CD14-positive monocyte (primary cell): Measurements from ENCODE around the gene THSD8. TPM values are rescaled to one million over a fixed set of nuclear protein-coding genes. Genes with fewer than 3 reads are reported as not detected.

ENCODE experiments used
- DNase-seq, 3 donors: peaks; one replicate each; pipeline ENCODE4 v3.0.0-alpha.2; 2011 to 2022
- H2AFZ ChIP-seq: 2 replicates; pipeline ENCODE4 v1.6.0; 2012; ENCODE audit warnings: mild to moderate bottlenecking, low read depth, low read length, inconsistent platforms; ENCODE audit not compliant: insufficient read depth, poor library complexity, severe bottlenecking
- H3K27ac ChIP-seq, 2 donors: 1 replicate in 1 of 2; 2 replicates in 1 of 2; pipeline ENCODE4 v1.5.1; 2012 to 2013; ENCODE audit warnings: low read length in 2 of 2, control low read depth in 1 of 2, inconsistent platforms in 1 of 2, low read depth in 1 of 2, mild to moderate bottlenecking in 1 of 2
- H3K27me3 ChIP-seq, 2 donors: one replicate each; pipeline versions ENCODE4 v1.6.0 to v1.6.1; 2011 to 2013; ENCODE audit warnings: low read length in 2 of 2; ENCODE audit not compliant: control insufficient read depth in 2 of 2, insufficient read depth in 2 of 2
- H3K36me3 ChIP-seq, 2 donors: replicated peaks in 1 of 2; 1 replicate in 1 of 2; 2 replicates in 1 of 2; pipeline versions ENCODE4 v1.5.1 to v1.6.1; 2012 to 2013; ENCODE audit warnings: low read length in 2 of 2, control low read depth in 1 of 2, inconsistent platforms in 1 of 2, mild to moderate bottlenecking in 1 of 2; ENCODE audit not compliant: insufficient read depth in 2 of 2, control insufficient read depth in 1 of 2
- H3K4me1 ChIP-seq, 2 donors: 1 replicate in 1 of 2; 2 replicates in 1 of 2; pipeline versions ENCODE4 v1.5.1 to v1.6.1; 2012 to 2013; ENCODE audit warnings: low read length in 2 of 2, control low read depth in 1 of 2, inconsistent platforms in 1 of 2, mild to moderate bottlenecking in 1 of 2, moderate library complexity in 1 of 2; ENCODE audit not compliant: insufficient read depth in 2 of 2, control insufficient read depth in 1 of 2
- H3K4me2 ChIP-seq: replicated peaks from 2 replicates; pipeline ENCODE3; 2012; ENCODE audit warnings: low read length, moderate library complexity, mild to moderate bottlenecking; ENCODE audit not compliant: poor library complexity, severe bottlenecking; ENCODE audit errors: extremely low read depth
- H3K4me3 ChIP-seq, 3 experiments: fragments of 200-600 bp in 1 of 3; sonication (generic) in 1 of 3; replicated peaks in 1 of 3; 1 replicate in 2 of 3; 2 replicates in 1 of 3; pipeline ENCODE4 v1.5.1; 2011 to 2013; ENCODE audit warnings: low read length in 3 of 3, mild to moderate bottlenecking in 3 of 3, control low read depth in 2 of 3, low read depth in 2 of 3, inconsistent platforms in 1 of 3, moderate library complexity in 1 of 3
- H3K79me2 ChIP-seq: 2 replicates; pipeline ENCODE4 v1.6.0; 2012; ENCODE audit warnings: mild to moderate bottlenecking, control low read depth, inconsistent platforms, low read length, moderate library complexity; ENCODE audit not compliant: insufficient read depth
- H3K9ac ChIP-seq: 2 replicates; pipeline ENCODE4 v1.6.0; 2017; ENCODE audit warnings: low read length, mild to moderate bottlenecking; ENCODE audit not compliant: insufficient read depth, poor library complexity, severe bottlenecking
- H3K9me3 ChIP-seq, 2 donors: replicated peaks in 1 of 2; 1 replicate in 1 of 2; 2 replicates in 1 of 2; pipeline versions ENCODE4 v1.5.1 to v1.6.1; 2012 to 2013; ENCODE audit warnings: low read length in 2 of 2, control low read depth in 1 of 2; ENCODE audit not compliant: control insufficient read depth in 1 of 2, insufficient read depth in 1 of 2
- H4K20me1 ChIP-seq: 2 replicates; pipeline ENCODE4 v1.6.0; 2012; ENCODE audit warnings: mild to moderate bottlenecking, low read length, control low read depth, moderate library complexity; ENCODE audit not compliant: insufficient read depth
- H3K27ac Mint-ChIP-seq, 7 donors: one replicate each; pipeline ENCODE4 v1.8.0; 2020; ENCODE audit warnings: mild to moderate bottlenecking in 7 of 7, mixed read lengths in 7 of 7, moderate library complexity in 6 of 7, inconsistent platforms in 2 of 7
- H3K27me3 Mint-ChIP-seq, 3 donors: one replicate each; pipeline ENCODE4 v1.8.0; 2021 to 2022; ENCODE audit warnings: low read depth in 3 of 3, mild to moderate bottlenecking in 3 of 3, mixed read lengths in 3 of 3, moderate library complexity in 3 of 3, inconsistent platforms in 1 of 3
- H3K36me3 Mint-ChIP-seq, 2 donors: one replicate each; pipeline ENCODE4 v1.8.0; 2020; ENCODE audit warnings: mixed read lengths in 2 of 2, inconsistent platforms in 1 of 2, mild to moderate bottlenecking in 1 of 2
- H3K4me1 Mint-ChIP-seq: one replicate; pipeline ENCODE4 v1.8.0; 2020; ENCODE audit warnings: mild to moderate bottlenecking, mixed read lengths
- H3K4me3 Mint-ChIP-seq, 2 donors: one replicate each; pipeline ENCODE4 v1.8.0; 2020; ENCODE audit warnings: mild to moderate bottlenecking in 2 of 2, mixed read lengths in 2 of 2, moderate library complexity in 1 of 2
- H3K9me3 Mint-ChIP-seq, 7 donors: one replicate each; pipeline ENCODE4 v1.8.0; 2020 to 2022; ENCODE audit warnings: mixed read lengths in 7 of 7, mild to moderate bottlenecking in 6 of 7, moderate library complexity in 6 of 7, inconsistent platforms in 2 of 7
- CTCF ChIP-seq: fragments of 200-600 bp; IDR thresholded peaks from one replicate; pipeline ENCODE4 v1.8.0; 2022; ENCODE audit warnings: antibody characterized with exemption, mild to moderate bottlenecking
- WGBS: methylation state at CpG from one replicate; pipeline ENCODE4 v1.1.5; 2013; ENCODE audit warnings: missing lambda C conversion rate; ENCODE audit not compliant: insufficient coverage; 5-methylcytosine and 5-hydroxymethylcytosine counted together
- intact Hi-C, 2 donors: fragments of 100-400 bp; cut with micrococcal nuclease; formaldehyde crosslinking; loops; one replicate each; pipeline versions ENCODE4 v1.15.0 to v1.15.1; 2023
- polyA plus RNA-seq, 3 donors: library from polyadenylated mRNA; depleted of rRNA in 1 of 3; unstranded in 2 of 3; stranded (reverse) in 1 of 3; fragments of 300-500 nt in 2 of 3; fragments of >200 nt in 1 of 3; fragmentation: Illumina TruSeq in 2 of 3; gene quantifications; 1 replicate in 2 of 3; 2 replicates in 1 of 3; pipeline ENCODE4 v1.2.3, GENCODE V29; 2012 to 2021

THSD8 gene
- polyA plus RNA-seq, 3 donors: 4.0 TPM; not detected in 2

GRCh38 chr19:12779162-12779993 is 22.5 kb upstream of the THSD8 start:
- TF ChIP-seq CTCF: no peak
- H3K27me3 Mint-ChIP-seq: peaks cover 0 to 7% (median 3%) of the 10 kb centered on the region in 3 donors
- H3K27ac Mint-ChIP-seq: peak overlapping the region; percentile 93 to 97 (median 96)
- peak; percentile 57 to 77 (median 65) for DNase-seq
- peak overlapping the region; percentile 86 for H3K9ac ChIP-seq
- peaks cover 30% of the 10 kb centered on the region for H3K79me2 ChIP-seq
- H3K27me3 ChIP-seq: no peaks in the 10 kb centered on the region
- intact Hi-C loops: loop anchor here in 1 of 2 donors (2.0 kb wide), 1 partner anchor 15 kb away; no protein-coding TSS in a partner anchor
- peak overlapping the region; percentile 84 to 94 for H3K27ac ChIP-seq
- H3K4me1 Mint-ChIP-seq: peaks cover 42% of the 10 kb centered on the region
- peak overlapping the region; percentile 87 to 93 for H3K4me3 Mint-ChIP-seq
- H3K4me3 ChIP-seq: peak overlapping the region in 2 of 3 experiments; percentile 76 to 83
- H3K4me2 ChIP-seq: peak overlapping the region; percentile 79
- H3K9me3 ChIP-seq: no peaks in the 10 kb centered on the region
- WGBS: 43% methylated on average over 15 of the region's 15 CpGs
- no peaks in the 10 kb centered on the region for H3K9me3 Mint-ChIP-seq
- peaks cover 68 to 81% of the 10 kb centered on the region in 2 donors for H3K4me1 ChIP-seq
- peaks cover 0 to 2% of the 10 kb centered on the region in 2 donors for H3K36me3 Mint-ChIP-seq
- H4K20me1 ChIP-seq: peaks cover 4% of the 10 kb centered on the region
- no peaks in the 10 kb centered on the region for H3K36me3 ChIP-seq
- no peak overlapping the region for H2AFZ ChIP-seq

DNA sequence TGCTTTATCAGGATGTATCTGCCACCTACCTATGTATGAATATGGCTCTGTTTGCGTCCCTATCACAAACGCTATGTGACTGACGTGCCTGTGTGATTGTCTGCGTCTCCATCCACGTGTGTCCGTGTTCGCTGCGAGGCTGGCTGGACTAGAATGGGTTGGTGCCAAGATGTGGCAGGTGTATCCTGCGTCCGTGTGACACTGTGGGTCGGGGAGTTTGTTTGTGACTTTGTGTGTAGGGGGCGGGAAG is 19.8 kb upstream of the THSD8 start:
- Mint-ChIP-seq H3K4me3 (peak overlapping the region; percentile 88 to 91), H3K36me3 (no peaks in the 10 kb centered on the region), H3K4me1 (peaks cover 40% of the 10 kb centered on the region), H3K9me3 (no peaks in the 10 kb centered on the region), H3K27me3 (peaks cover 0 to 7% (median 3%) of the 10 kb centered on the region in 3 donors), H3K27ac (peak overlapping the region in 2 of 7 donors; percentile 96 to 99)
- TF ChIP-seq CTCF: no peak
- WGBS: under 1% methylated on average over 11 of the region's 12 CpGs
- no peak for DNase-seq
- Histone ChIP-seq H3K4me3 (peak overlapping the region; percentile 31 to 100 (median 36)), H3K9me3 (no peaks in the 10 kb centered on the region), H3K27ac (peak overlapping the region; percentile 95 to 100), H2AFZ (no peak overlapping the region), H3K9ac (peak overlapping the region; percentile 94), H3K27me3 (no peaks in the 10 kb centered on the region), H4K20me1 (peaks cover 4% of the 10 kb centered on the region), H3K4me1 (peaks cover 79 to 89% of the 10 kb centered on the region in 2 donors), H3K79me2 (peaks cover 32% of the 10 kb centered on the region), H3K36me3 (no peaks in the 10 kb centered on the region), H3K4me2 (peak overlapping the region; percentile 76)
- intact Hi-C loops: loop anchor here (1.0 to 10.0 kb wide), 2 partner anchors 9 to 1063 kb away; partner anchors contain the start of gene JUNB (in 1 of the 2)
